Liver (tissue), 9 donors: ENCODE data around the gene MYO18A. TPM values are rescaled to one million over a fixed set of nuclear protein-coding genes. Genes with fewer than 3 reads are reported as not detected.

Source experiments
- DNase-seq: peaks from one replicate; pipeline ENCODE4 v3.0.0-alpha.2; 2017; ENCODE audit warnings: low spot score
- H3K27ac ChIP-seq, 2 donors: one replicate each; pipeline ENCODE4 v1.7.0; 2013; ENCODE audit warnings: inconsistent platforms in 2 of 2, low read length in 2 of 2, control low read depth in 1 of 2, low read depth in 1 of 2, mild to moderate bottlenecking in 1 of 2
- H3K27me3 ChIP-seq, 4 donors: one replicate each; pipeline versions ENCODE4 v1.6.1 to v1.7.0; 2013; ENCODE audit warnings: low read length in 3 of 4, inconsistent platforms in 1 of 4, mild to moderate bottlenecking in 1 of 4, moderate library complexity in 1 of 4; ENCODE audit not compliant: control insufficient read depth in 4 of 4, insufficient read depth in 4 of 4
- H3K36me3 ChIP-seq, 4 donors: one replicate each; pipeline versions ENCODE4 v1.6.1 to v1.7.0; 2013; ENCODE audit warnings: low read length in 3 of 4, mild to moderate bottlenecking in 3 of 4, low read depth in 1 of 4, moderate library complexity in 1 of 4; ENCODE audit not compliant: control insufficient read depth in 4 of 4, insufficient read depth in 3 of 4
- H3K4me1 ChIP-seq, 4 donors: one replicate each; pipeline versions ENCODE4 v1.6.1 to v1.7.0; 2013; ENCODE audit warnings: low read length in 3 of 4, mild to moderate bottlenecking in 3 of 4, moderate library complexity in 1 of 4; ENCODE audit not compliant: control insufficient read depth in 4 of 4, insufficient read depth in 4 of 4
- H3K4me3 ChIP-seq, 3 donors: one replicate each; pipeline versions ENCODE4 v1.6.1 to v1.7.0; 2013; ENCODE audit warnings: low read length in 3 of 3, control low read depth in 1 of 3, low read depth in 1 of 3, mild to moderate bottlenecking in 1 of 3
- H3K9ac ChIP-seq, 2 donors: one replicate each; pipeline ENCODE4 v1.7.0; 2013; ENCODE audit warnings: low read length in 2 of 2, mild to moderate bottlenecking in 2 of 2, moderate library complexity in 2 of 2, control low read depth in 1 of 2, low read depth in 1 of 2
- H3K9me3 ChIP-seq, 4 donors: one replicate each; pipeline versions ENCODE4 v1.6.1 to v1.7.0; 2013; ENCODE audit warnings: low read length in 3 of 4; ENCODE audit not compliant: control insufficient read depth in 4 of 4
- ATF3 ChIP-seq: IDR thresholded peaks from 2 replicates; pipeline ENCODE4 v1.6.1; 2016; ENCODE audit warnings: antibody characterized with exemption
- EGR1 ChIP-seq, 2 donors: IDR thresholded peaks; 2 replicates each; pipeline ENCODE4 v1.6.1; 2016 to 2018; ENCODE audit warnings: antibody characterized with exemption in 2 of 2, low read depth in 2 of 2
- FOXA1 ChIP-seq: IDR thresholded peaks from 2 replicates; pipeline ENCODE4 v1.6.1; 2016; ENCODE audit warnings: antibody characterized with exemption
- FOXA2 ChIP-seq: IDR thresholded peaks from 2 replicates; pipeline ENCODE4 v1.6.1; 2016; ENCODE audit warnings: antibody characterized with exemption
- GABPA ChIP-seq, 2 donors: IDR thresholded peaks in 1 of 2; conservative IDR thresholded peaks in 1 of 2; 2 replicates each; pipeline ENCODE4 v1.6.1; 2016; ENCODE audit warnings: antibody characterized with exemption in 2 of 2, mild to moderate bottlenecking in 1 of 2, moderate library complexity in 1 of 2
- HNF4A ChIP-seq, 2 donors: conservative IDR thresholded peaks; 2 replicates each; pipeline ENCODE4 v1.6.1; 2016; ENCODE audit warnings: antibody characterized with exemption in 2 of 2, mild to moderate bottlenecking in 2 of 2
- HNF4G ChIP-seq: IDR thresholded peaks from 2 replicates; pipeline ENCODE4 v1.6.1; 2016; ENCODE audit warnings: antibody characterized with exemption
- JUND ChIP-seq, 2 donors: IDR thresholded peaks; 2 replicates each; pipeline ENCODE4 v1.6.1; 2016; ENCODE audit warnings: antibody characterized with exemption in 2 of 2
- MAX ChIP-seq: IDR thresholded peaks from 2 replicates; pipeline ENCODE4 v1.6.1; 2016; ENCODE audit warnings: antibody characterized with exemption
- NR2F2 ChIP-seq: IDR thresholded peaks from 2 replicates; pipeline ENCODE4 v1.6.1; 2016; ENCODE audit warnings: antibody characterized with exemption
- RAD21 ChIP-seq, 2 donors: IDR thresholded peaks; 2 replicates each; pipeline ENCODE4 v1.6.1; 2016; ENCODE audit warnings: antibody characterized with exemption in 2 of 2, mild to moderate bottlenecking in 2 of 2
- RXRA ChIP-seq, 2 donors: IDR thresholded peaks; 2 replicates each; pipeline ENCODE4 v1.6.1; 2017 to 2018; ENCODE audit warnings: antibody characterized with exemption in 2 of 2, mild to moderate bottlenecking in 1 of 2
- SP1 ChIP-seq: IDR thresholded peaks from 2 replicates; pipeline ENCODE4 v1.6.1; 2018; ENCODE audit warnings: antibody characterized with exemption, mild to moderate bottlenecking
- TAF1 ChIP-seq: conservative IDR thresholded peaks from 2 replicates; pipeline ENCODE4 v1.6.1; 2016; ENCODE audit warnings: antibody characterized with exemption, mild to moderate bottlenecking
- YY1 ChIP-seq: IDR thresholded peaks from 2 replicates; pipeline ENCODE4 v1.6.1; 2016; ENCODE audit warnings: antibody characterized with exemption, mild to moderate bottlenecking
- ZBTB33 ChIP-seq: IDR thresholded peaks from 2 replicates; pipeline ENCODE4 v1.6.1; 2016; ENCODE audit warnings: antibody characterized with exemption
- WGBS: extraction: QIAGEN DNeasy Blood & Tissue Kit; methylation state at CpG from one replicate; pipeline ENCODE4 v1.1.7; 2013; 5-methylcytosine and 5-hydroxymethylcytosine counted together
- polyA plus RNA-seq, 2 donors: library from polyadenylated mRNA; stranded (reverse) in 1 of 2; unstranded in 1 of 2; fragments of 200-250 nt in 1 of 2; fragments of >200 nt in 1 of 2; fragmentation: Nextera tagmentation in 1 of 2; extraction: Ambion mirVana in 1 of 2; gene quantifications; one replicate each; pipeline versions ENCODE4 v1.2.1 to v1.2.3, GENCODE V29; 2013 to 2015
- total RNA-seq, 2 donors: library from RNA; depleted of rRNA; stranded (reverse); fragments of >200 nt; gene quantifications; one replicate each; pipeline ENCODE4 v1.2.3, GENCODE V29; 2014
- TF ChIP-seq, protein P1 (sequence below): fragments of 150-350 bp; IDR thresholded peaks from 2 replicates; pipeline ENCODE4 v1.5.1; 2017; ENCODE audit warnings: improper control_type of control experiment, low read depth, low read length; ENCODE audit not compliant: missing input control
- TF ChIP-seq, protein P2 (sequence below): IDR thresholded peaks from 2 replicates; pipeline ENCODE4 v1.6.1; 2016; ENCODE audit warnings: antibody characterized with exemption, mild to moderate bottlenecking
- donor health status: healthy.
- donor health status: healthy.
- donor health status: healthy.
- donor health status: healthy.
- donor health status: healthy.

Gene MYO18A
- total and polyA plus RNA-seq, 4 donors: 26.3 to 81.6 (median 37.3) TPM

GRCh38 chr17:29102046-29102445 is 78.2 kb downstream of the MYO18A start:
- H3K27me3 ChIP-seq: no peaks in the 10 kb centered on the region
- peaks cover 28 to 87% (median 64%) of the 10 kb centered on the region in 4 donors for H3K36me3 ChIP-seq
- DNase-seq: no peak
- H3K4me1 ChIP-seq: peaks cover 0 to 3% (median under 1%) of the 10 kb centered on the region in 4 donors
- no peak overlapping the region for H3K9ac ChIP-seq
- no peak overlapping the region for H3K27ac ChIP-seq
- WGBS: 90% methylated on average over 3 of the region's 3 CpGs
- no peaks in the 10 kb centered on the region for H3K9me3 ChIP-seq
- no peak overlapping the region for H3K4me3 ChIP-seq
- TF ChIP-seq ZBTB33: no peak
- no peak for TF ChIP-seq HNF4G
- no peak for TF ChIP-seq FOXA2
- no peak for TF ChIP-seq SP1
- TF ChIP-seq TAF1: no peak
- no peak for TF ChIP-seq NR2F2
- TF ChIP-seq RXRA (IDR thresholded peaks at IDR 0.05): no peak
- no peak for TF ChIP-seq GABPA (IDR thresholded peaks at IDR 0.05 in 1 of 2, conservative IDR thresholded peaks at IDR 0.05 in 1 of 2)
- TF ChIP-seq YY1: no peak
- no peak for TF ChIP-seq ATF3
- no peak for TF ChIP-seq EGR1 (IDR thresholded peaks at IDR 0.05; ENCODE audit: low read depth in 2 of 2)
- no peak for TF ChIP-seq RAD21 (IDR thresholded peaks at IDR 0.05)
- TF ChIP-seq, protein P1, sequence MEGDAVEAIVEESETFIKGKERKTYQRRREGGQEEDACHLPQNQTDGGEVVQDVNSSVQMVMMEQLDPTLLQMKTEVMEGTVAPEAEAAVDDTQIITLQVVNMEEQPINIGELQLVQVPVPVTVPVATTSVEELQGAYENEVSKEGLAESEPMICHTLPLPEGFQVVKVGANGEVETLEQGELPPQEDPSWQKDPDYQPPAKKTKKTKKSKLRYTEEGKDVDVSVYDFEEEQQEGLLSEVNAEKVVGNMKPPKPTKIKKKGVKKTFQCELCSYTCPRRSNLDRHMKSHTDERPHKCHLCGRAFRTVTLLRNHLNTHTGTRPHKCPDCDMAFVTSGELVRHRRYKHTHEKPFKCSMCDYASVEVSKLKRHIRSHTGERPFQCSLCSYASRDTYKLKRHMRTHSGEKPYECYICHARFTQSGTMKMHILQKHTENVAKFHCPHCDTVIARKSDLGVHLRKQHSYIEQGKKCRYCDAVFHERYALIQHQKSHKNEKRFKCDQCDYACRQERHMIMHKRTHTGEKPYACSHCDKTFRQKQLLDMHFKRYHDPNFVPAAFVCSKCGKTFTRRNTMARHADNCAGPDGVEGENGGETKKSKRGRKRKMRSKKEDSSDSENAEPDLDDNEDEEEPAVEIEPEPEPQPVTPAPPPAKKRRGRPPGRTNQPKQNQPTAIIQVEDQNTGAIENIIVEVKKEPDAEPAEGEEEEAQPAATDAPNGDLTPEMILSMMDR: no peak
- no peak for TF ChIP-seq MAX
- TF ChIP-seq FOXA1: no peak
- no peak for TF ChIP-seq HNF4A (conservative IDR thresholded peaks at IDR 0.05)
- TF ChIP-seq, protein P2, sequence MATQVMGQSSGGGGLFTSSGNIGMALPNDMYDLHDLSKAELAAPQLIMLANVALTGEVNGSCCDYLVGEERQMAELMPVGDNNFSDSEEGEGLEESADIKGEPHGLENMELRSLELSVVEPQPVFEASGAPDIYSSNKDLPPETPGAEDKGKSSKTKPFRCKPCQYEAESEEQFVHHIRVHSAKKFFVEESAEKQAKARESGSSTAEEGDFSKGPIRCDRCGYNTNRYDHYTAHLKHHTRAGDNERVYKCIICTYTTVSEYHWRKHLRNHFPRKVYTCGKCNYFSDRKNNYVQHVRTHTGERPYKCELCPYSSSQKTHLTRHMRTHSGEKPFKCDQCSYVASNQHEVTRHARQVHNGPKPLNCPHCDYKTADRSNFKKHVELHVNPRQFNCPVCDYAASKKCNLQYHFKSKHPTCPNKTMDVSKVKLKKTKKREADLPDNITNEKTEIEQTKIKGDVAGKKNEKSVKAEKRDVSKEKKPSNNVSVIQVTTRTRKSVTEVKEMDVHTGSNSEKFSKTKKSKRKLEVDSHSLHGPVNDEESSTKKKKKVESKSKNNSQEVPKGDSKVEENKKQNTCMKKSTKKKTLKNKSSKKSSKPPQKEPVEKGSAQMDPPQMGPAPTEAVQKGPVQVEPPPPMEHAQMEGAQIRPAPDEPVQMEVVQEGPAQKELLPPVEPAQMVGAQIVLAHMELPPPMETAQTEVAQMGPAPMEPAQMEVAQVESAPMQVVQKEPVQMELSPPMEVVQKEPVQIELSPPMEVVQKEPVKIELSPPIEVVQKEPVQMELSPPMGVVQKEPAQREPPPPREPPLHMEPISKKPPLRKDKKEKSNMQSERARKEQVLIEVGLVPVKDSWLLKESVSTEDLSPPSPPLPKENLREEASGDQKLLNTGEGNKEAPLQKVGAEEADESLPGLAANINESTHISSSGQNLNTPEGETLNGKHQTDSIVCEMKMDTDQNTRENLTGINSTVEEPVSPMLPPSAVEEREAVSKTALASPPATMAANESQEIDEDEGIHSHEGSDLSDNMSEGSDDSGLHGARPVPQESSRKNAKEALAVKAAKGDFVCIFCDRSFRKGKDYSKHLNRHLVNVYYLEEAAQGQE: no peak
- no peak for TF ChIP-seq JUND (IDR thresholded peaks at IDR 0.05)
